ENCODE results near the gene PLP1.
"Not testable (repeated sequence)": the region's sequence is repeated elsewhere in the genome, so short reads cannot be mapped to it uniquely, and the experiment has no call there.

PLP1 gene

GRCh38 chrX:103781706-103782105 is 5.1 kb downstream of the PLP1 start:
- no peak for DNase-seq

- no peak for DNase-seq
Measured at GRCh38 chrX:103782640-103783039, 6.0 kb downstream of the PLP1 start.

DNA sequence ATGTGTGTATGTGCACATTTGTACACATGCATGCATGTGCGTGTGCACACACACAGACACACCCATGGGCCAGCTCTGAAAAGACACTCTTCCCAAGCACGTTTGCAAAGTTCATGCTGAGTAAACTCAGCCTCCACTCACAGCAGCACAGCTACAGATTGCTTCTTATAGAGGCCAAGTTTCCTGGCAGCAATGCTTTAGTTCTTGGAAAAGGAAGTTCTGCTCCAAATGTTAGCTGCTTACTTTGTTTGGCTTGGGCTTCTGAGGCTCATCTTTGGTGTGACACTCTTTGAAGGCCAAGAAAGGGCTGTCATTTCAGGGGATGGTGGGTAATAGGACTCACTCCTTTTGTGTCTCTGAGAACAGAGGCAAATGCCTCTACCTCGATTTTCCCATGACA is 6.6 kb downstream of the PLP1 start:
- no peak for DNase-seq

- DNase-seq, result no peak
Measured at GRCh38 chrX:103783971-103784370, 7.3 kb downstream of the PLP1 start.

GRCh38 chrX:103789004-103789403 is 12.4 kb downstream of the PLP1 start:
- no peak for DNase-seq

DNA sequence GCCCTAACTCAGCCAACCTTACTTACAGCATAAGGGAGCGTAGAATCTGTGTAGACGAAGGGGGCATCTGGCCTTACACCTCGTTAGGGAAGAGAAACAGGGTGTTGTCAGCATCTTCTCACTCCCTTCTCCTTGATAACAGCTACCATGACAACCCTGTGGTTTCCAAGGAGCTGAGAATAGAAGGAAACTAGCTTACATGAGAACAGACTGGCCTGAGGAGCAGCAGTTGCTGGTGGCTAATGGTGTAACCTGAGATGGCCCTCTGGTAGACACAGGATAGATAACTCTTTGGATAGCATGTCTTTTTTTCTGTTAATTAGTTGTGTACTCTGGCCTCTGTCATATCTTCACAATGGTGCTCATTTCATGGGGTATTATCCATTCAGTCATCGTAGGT is 14.6 kb downstream of the PLP1 start:
- no peak for DNase-seq

DNA sequence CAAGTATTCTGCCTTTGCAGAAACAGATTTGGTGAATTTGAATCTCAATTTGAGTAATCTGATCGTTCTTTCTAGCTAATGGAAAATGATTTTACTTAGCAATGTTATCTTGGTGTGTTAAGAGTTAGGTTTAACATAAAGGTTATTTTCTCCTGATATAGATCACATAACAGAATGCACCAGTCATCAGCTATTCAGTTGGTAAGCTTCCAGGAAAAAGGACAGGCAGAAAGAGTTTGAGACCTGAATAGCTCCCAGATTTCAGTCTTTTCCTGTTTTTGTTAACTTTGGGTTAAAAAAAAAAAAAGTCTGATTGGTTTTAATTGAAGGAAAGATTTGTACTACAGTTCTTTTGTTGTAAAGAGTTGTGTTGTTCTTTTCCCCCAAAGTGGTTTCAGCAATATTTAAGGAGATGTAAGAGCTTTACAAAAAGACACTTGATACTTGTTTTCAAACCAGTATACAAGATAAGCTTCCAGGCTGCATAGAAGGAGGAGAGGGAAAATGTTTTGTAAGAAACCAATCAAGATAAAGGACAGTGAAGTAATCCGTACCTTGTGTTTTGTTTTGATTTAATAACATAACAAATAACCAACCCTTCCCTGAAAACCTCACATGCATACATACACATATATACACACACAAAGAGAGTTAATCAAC is 15.3 kb downstream of the PLP1 start:
- DNase-seq, result no peak

- DNase-seq, result peak; percentile 44
Measured at GRCh38 chrX:103792916-103793544, 16.4 kb downstream of the PLP1 start.

DNA sequence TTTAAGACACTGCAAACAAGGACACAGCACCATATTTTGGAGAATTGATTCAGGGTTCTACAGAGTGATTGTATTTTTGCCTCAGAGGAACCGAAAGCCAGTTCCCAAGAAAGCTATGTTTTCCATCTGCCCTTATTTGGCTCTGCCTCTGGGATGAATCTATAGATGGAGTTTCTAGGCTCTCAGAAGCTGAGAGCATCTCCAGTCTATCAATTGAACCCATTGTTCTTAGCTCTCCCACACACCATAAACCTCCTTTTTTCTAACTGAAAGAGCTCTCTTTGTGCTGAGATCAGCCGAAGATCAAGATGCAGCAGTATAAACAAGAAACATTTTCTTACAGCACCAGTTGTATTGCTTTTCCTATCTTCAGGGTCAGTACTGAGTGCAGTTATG is 16.9 kb downstream of the PLP1 start:
- no peak for DNase-seq

DNA sequence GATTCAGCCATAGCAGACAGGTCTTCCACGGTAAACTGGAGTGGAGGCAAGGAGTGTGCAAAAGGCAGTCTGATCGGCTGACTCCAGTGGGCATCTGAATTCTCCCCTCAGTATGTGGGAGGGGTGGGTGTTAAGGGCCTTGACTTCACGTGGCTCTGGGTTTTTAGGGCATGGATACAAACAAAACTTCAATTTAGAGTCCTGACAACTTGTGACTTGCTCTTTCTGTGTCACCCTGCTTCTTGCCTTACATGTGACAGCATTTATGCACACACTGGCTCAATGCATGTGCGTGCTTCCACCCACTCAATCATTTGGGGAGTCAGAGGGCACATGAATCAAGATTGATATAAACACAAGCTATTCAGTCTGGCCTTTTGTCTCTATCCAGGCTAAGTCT is 17.5 kb downstream of the PLP1 start:
- DNase-seq, result no peak

DNA sequence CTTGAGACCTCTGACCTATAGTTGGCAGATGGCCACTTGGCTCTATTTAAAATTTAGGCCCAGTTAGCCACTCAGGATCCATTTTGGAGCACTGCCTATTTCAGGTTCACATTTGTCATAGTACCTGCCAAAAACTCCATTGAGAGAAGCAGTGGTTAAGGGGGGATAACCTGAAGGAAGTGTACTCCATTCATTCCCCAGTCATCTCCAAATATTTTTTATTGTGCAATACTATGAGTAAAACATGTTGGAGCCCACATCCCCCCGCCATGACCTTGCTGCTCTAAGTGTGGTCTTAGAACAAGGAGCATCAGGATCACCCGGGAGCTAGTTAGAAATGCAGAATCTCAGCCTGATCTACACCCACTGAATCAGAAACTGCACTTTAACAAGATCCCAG is 21.1 kb downstream of the PLP1 start:
- no peak for DNase-seq

GRCh38 chrX:103800318-103800717 is 23.7 kb downstream of the PLP1 start:
- DNase-seq, result no peak

- no peak for DNase-seq
Measured at GRCh38 chrX:103805860-103806259, 29.2 kb downstream of the PLP1 start.

DNA sequence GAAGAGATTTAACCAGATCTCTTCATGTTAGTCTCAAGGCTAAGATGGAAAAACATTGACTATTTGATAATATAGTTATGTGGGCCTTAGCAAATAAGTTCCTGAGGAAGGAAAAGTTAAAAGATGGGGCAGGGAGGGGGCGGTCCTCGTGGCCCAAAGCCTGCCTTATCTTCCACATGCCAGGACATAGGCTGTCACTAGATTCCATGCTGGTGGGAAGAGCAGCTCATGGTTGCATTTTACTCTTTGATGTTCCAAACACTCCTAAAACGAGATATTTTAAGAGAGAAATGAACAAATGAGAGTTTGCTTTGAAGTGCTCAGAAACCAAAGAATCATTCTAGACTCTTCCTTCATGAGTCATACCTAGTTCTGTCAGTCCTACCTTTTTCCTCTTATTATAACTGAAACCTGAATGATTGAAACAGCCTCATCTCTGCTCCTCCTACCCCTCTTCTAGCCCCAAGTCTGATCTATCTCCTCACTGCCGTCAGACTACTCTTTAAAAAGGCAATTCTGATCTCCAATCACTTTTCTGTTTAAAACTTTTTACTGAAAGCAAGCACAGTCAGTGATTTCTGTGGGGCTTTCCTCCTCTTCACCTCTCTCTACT is 30.3 kb downstream of the PLP1 start:
- DNase-seq, result no peak

DNA sequence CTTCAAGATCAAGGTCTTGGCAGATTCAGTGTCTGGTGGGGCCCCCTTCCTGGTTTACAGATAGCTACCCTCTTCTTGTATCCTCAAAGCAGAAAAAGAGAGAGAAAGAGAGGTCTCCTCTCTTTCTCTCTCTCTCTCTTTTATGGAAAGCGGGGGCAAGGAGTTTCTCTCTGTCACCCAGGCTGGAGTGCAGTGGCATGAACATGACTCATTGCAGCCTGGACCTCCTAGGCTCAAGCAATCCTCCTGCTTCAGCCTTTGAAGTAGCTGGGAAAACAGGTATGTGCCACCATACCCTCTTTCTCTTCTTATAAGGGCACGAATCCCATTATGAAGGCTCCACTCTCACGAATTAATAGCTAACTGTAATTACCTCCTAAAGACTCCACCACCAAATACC is 35.2 kb downstream of the PLP1 start:
- DNase-seq, result no peak

GRCh38 chrX:103817101-103817500 is 40.5 kb downstream of the PLP1 start:
- not testable (repeated sequence) for DNase-seq

GRCh38 chrX:103817502-103817901 is 40.9 kb downstream of the PLP1 start:
- DNase-seq, result no peak

DNA sequence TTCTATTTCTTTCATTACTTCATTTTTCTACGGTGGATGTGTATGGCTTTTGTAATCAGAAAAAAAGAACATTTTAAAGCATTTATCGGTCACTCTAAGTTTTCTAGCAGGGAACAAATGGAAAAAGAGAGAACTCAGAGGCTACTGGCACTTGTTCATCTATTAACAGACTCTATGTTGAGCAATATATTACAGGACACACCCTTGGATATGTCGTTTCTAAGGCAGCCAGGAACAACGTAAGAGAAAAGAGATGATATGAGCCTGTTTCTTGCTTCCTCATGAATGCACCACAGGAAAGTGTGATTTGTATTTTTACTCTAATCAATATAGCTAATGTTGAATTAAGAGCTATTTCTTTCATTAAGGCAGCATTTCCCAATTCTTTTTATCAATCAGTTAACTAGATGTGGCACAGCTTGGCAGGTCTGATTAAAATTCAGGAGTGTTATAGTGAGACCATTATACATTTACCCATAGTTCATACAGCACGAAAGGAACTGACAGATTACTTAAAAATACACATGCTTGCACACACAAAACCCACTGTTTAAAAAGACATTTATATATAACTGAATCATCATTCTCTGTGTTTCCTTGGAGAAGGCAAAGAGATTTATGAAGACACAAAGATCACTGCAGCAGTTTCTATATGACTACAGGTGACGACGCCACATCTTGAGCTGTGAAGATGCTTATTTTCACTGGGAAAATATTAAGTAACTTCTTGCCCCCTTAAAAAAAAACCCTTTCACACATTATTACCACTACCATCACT is 42.4 kb downstream of the PLP1 start:
- no peak for DNase-seq

DNA sequence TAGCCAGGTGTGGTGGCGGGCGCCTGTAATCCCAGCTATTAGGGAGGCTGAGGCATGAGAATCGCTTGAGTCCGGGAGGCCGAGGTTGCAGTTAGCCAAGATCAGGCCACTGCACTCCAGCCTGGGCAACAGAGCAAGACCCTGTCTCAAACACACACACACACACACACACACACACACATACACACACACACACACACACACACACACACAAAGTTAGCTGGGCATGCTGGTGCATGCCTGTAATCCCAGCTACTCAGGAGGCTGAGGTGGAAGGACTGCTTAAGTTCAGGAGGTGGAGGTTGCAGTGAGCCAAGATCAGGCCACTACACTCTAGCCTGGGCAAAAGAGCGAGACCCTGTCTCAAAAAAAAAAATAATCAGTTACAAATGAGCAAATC is 44.2 kb downstream of the PLP1 start:
- DNase-seq, result not testable (repeated sequence)

DNA sequence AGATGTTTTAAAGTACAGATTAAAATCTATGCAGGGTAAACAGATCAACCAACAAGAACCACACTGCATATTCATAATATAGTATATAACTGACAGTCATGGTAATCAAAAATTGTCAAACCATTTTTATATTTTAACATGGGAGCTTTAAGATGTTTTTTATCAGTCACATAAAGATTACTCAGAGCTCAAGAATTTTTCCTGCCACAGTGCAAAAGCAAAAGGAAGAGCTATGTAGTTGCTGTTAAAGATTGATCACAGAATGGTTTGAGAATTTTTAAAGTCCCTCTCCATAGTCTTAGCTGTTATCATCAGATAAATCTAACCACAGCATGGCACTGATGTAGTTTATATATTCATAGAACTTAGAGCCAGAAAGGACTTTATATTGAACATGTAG is 47.0 kb downstream of the PLP1 start:
- no peak for DNase-seq

DNA sequence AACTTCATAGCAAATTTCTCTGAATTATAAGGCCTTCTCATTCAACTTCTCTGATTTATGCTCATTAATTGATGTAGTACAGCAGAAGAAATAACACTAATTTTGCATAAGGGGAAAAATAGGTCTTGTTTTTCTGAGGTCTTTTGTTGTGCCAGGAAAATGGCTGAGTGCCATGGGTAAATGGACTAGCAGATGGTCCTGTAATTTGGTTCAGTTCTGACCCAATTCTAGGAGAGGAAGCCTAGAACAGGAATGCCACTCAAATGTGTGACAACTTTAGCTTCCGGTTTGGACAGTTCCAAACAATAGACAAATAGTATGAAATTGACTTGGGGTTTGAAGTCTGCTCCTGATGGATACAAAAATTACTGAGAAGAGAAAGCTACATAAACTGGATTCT is 49.2 kb downstream of the PLP1 start:
- no peak for DNase-seq

GRCh38 chrX:103828529-103828928 is 51.9 kb downstream of the PLP1 start:
- DNase-seq, result no peak

- no peak for DNase-seq
Measured at GRCh38 chrX:103830848-103831247, 54.2 kb downstream of the PLP1 start.

GRCh38 chrX:103831342-103831802 is 54.7 kb downstream of the PLP1 start:
- no peak for DNase-seq

All from NCI-H226 (cell line).